Islet precursor cell (in vitro differentiated cells): ENCODE data around the gene EMP1.

Source experiments
- DNase-seq: peaks from one replicate; pipeline ENCODE4 v3.0.0-alpha.2; 2018

The EMP1 gene

DNA sequence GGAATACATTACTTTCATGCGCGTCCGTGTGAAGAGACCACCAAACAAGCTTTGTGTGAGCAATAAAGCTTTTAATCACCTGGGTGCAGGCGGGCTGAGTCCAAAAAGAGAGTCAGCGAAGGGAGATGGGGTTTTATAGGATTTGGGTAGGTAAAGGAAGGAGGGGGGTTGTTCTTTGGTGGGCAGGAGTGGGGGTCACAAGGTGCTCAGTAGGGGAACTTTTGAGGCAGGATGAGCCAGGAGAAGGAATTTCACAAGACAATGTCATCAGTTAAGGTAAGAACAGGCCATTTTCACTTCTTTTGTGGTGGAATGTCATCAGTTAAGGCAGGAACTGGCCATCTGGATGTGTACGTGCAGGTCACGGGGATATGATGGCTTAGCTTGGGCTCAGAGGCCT is 63.1 kb downstream of the EMP1 start:
- peak; percentile 32 for DNase-seq

DNA sequence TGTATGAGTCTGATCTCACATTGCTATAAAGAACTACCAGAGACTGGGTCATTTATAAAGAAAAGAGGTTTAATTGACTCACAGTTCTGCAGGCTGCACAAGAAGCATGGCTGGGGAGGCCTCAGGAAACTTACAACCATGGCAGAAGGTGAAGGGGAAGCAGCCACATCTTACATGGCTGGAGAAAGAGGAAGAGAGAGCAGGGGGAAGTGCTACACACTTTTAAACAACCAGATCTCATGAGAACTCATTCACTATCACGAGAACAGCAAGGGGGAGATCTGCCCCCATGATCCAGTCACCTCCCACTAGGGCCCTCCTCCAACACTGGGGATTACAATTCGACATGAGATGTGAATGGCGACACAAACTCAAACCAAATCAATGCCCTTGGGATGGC is 71.3 kb downstream of the EMP1 start:
- peak; percentile 30 for DNase-seq

DNA sequence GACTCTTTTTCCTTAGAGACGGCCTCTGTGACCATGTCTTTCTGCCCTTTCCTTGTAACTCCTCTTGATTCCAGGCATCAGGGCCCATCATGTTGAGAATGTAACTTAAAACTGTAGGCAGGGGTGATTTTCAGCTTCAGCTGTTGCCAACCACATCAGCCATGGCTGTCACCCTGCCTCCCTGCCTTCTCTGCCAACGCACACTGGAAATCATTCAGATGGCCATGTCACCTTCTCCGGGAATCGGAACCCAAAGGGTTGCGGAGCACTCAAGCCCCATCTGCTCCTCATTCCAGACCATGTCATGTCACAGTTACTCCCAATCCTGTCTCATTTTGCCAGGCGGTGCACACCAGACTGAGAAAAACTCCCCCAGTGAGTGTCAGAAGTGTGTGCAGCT is 72.1 kb downstream of the EMP1 start:
- peak; percentile 56 for DNase-seq
